Stimulated activated naive CD8-positive, alpha-beta T cell treated with anti-CD3 and anti-CD28 coated beads, Interleukin-15, Interleukin-2, amounts not matched to agents 100 ng/mL and 50 ng/mL, for 24 hours (primary cell): ENCODE results near the gene MTERF4.

Experiments
- H3K27ac Mint-ChIP-seq: one replicate; pipeline ENCODE4 v1.8.0; 2021; ENCODE audit warnings: mild to moderate bottlenecking, mixed read lengths
- H3K27me3 Mint-ChIP-seq: one replicate; pipeline ENCODE4 v1.8.0; 2021; ENCODE audit warnings: mixed read lengths
- H3K36me3 Mint-ChIP-seq: one replicate; pipeline ENCODE4 v1.8.0; 2021; ENCODE audit warnings: low read depth, mixed read lengths
- H3K4me1 Mint-ChIP-seq: one replicate; pipeline ENCODE4 v1.8.0; 2021; ENCODE audit warnings: low read depth, mixed read lengths
- H3K4me3 Mint-ChIP-seq: one replicate; pipeline ENCODE4 v1.8.0; 2021; ENCODE audit warnings: mild to moderate bottlenecking, mixed read lengths
- H3K9me3 Mint-ChIP-seq: one replicate; pipeline ENCODE4 v1.8.0; 2021; ENCODE audit warnings: mixed read lengths

Gene MTERF4

GRCh38 chr2:241049739-241050623 is 52.1 kb downstream of the MTERF4 start:
- H3K9me3 Mint-ChIP-seq: peaks cover 4% of the 10 kb centered on the region
- no peaks in the 10 kb centered on the region for H3K27me3 Mint-ChIP-seq
- no peaks in the 10 kb centered on the region for H3K4me1 Mint-ChIP-seq
- H3K4me3 Mint-ChIP-seq: no peak overlapping the region
- no peak overlapping the region for H3K27ac Mint-ChIP-seq
- peaks cover 3% of the 10 kb centered on the region for H3K36me3 Mint-ChIP-seq

- Mint-ChIP-seq H3K9me3 (peaks cover 4% of the 10 kb centered on the region), H3K27ac (no peak overlapping the region), H3K4me3 (no peak overlapping the region), H3K4me1 (no peaks in the 10 kb centered on the region), H3K36me3 (peaks cover 4% of the 10 kb centered on the region), H3K27me3 (no peaks in the 10 kb centered on the region)
Observed at GRCh38 chr2:241048949-241049343, 53.1 kb downstream of the MTERF4 start.

- Mint-ChIP-seq H3K9me3 (peaks cover 4% of the 10 kb centered on the region), H3K4me3 (no peak overlapping the region), H3K36me3 (peaks cover 4% of the 10 kb centered on the region), H3K4me1 (no peaks in the 10 kb centered on the region), H3K27me3 (no peaks in the 10 kb centered on the region), H3K27ac (no peak overlapping the region)
Observed at GRCh38 chr2:241048149-241048948, 53.7 kb downstream of the MTERF4 start.

GRCh38 chr2:241047253-241048010 is 54.7 kb downstream of the MTERF4 start:
- Mint-ChIP-seq H3K27me3 (no peaks in the 10 kb centered on the region), H3K4me1 (no peaks in the 10 kb centered on the region), H3K4me3 (no peak overlapping the region), H3K27ac (no peak overlapping the region), H3K9me3 (peaks cover 4% of the 10 kb centered on the region), H3K36me3 (peaks cover 4% of the 10 kb centered on the region)
